ENCODE results near the gene ZPLD1. TPM values are rescaled to one million over a fixed set of nuclear protein-coding genes. Genes with fewer than 3 reads are reported as not detected.
A peak's percentile ranks its signal among the peaks of the same experiment; 100 is the strongest.

ZPLD1 gene
- total and polyA plus RNA-seq, 11 donors = 0.07 to 0.16 (median 0.13) TPM; not detected in 7

- DNase-seq (no peak), ATAC-seq (no peak)
- TF ChIP-seq POLR2A (IDR thresholded peaks at IDR 0.05) = no peak
- TF ChIP-seq CTCF (IDR thresholded peaks at IDR 0.05) = no peak
- Histone ChIP-seq H3K4me1 (no peaks in the 10 kb centered on the region), H3K27ac (peak overlapping the region in 1 of 12 donors; percentile 19), H3K4me3 (peak overlapping the region in 5 of 12 donors; percentile 9 to 42 (median 16)), H3K27me3 (no peaks in the 10 kb centered on the region), H3K36me3 (no peaks in the 10 kb centered on the region), H3K9me3 (no peaks in the 10 kb centered on the region)
- 44 to 60% (median 57%) methylated on average over 4 of the region's 4 CpGs for WGBS, 4 donors
- intact Hi-C loops (cut with DNase I) = no loop called here
These were observed 46.2 kb downstream of the ZPLD1 start for GRCh38 chr3:102481050-102481449.

- H3K4me1 ChIP-seq = no peaks in the 10 kb centered on the region
- ATAC-seq = no peak
- DNase-seq = no peak
- no peaks in the 10 kb centered on the region for H3K27me3 ChIP-seq
- H3K27ac ChIP-seq = no peak overlapping the region
- WGBS, 4 donors = 79 to 86% (median 83%) methylated on average over 3 of the region's 3 CpGs
- H3K36me3 ChIP-seq = no peaks in the 10 kb centered on the region
- H3K9me3 ChIP-seq = no peaks in the 10 kb centered on the region
- no peak for TF ChIP-seq CTCF (IDR thresholded peaks at IDR 0.05)
- no peak for TF ChIP-seq POLR2A (IDR thresholded peaks at IDR 0.05)
- intact Hi-C loops (cut with DNase I) = no loop called here
- no peak overlapping the region for H3K4me3 ChIP-seq
These were observed 48.7 kb downstream of the ZPLD1 start for GRCh38 chr3:102483556-102483955.

GRCh38 chr3:102484363-102484762 is 49.5 kb downstream of the ZPLD1 start:
- intact Hi-C loops (cut with DNase I) = no loop called here
- Histone ChIP-seq H3K27ac (no peak overlapping the region), H3K4me1 (no peaks in the 10 kb centered on the region), H3K27me3 (no peaks in the 10 kb centered on the region), H3K4me3 (no peak overlapping the region), H3K9me3 (no peaks in the 10 kb centered on the region), H3K36me3 (no peaks in the 10 kb centered on the region)
- no peak for TF ChIP-seq POLR2A (IDR thresholded peaks at IDR 0.05)
- no peak for TF ChIP-seq CTCF (IDR thresholded peaks at IDR 0.05)
- no peak for ATAC-seq
- DNase-seq = no peak
- 42 to 52% (median 46%) methylated on average over 3 of the region's 3 CpGs for WGBS, 4 donors

- Histone ChIP-seq H3K27me3 (no peaks in the 10 kb centered on the region), H3K36me3 (no peaks in the 10 kb centered on the region), H3K9me3 (no peaks in the 10 kb centered on the region), H3K27ac (no peak overlapping the region), H3K4me1 (no peaks in the 10 kb centered on the region), H3K4me3 (no peak overlapping the region)
- DNase-seq = no peak
- no peak for ATAC-seq
- 85 to 87% (median 86%) methylated on average over 2 of the region's 2 CpGs for WGBS, 4 donors
- intact Hi-C loops (cut with DNase I) = no loop called here
- TF ChIP-seq POLR2A (IDR thresholded peaks at IDR 0.05) (no peak), CTCF (IDR thresholded peaks at IDR 0.05) (no peak)
These were observed 50.9 kb downstream of the ZPLD1 start for GRCh38 chr3:102485701-102486100.

Measured in heart left ventricle (tissue), 16 donors.